ENCODE results near the gene ROR2. TPM values are rescaled to one million over a fixed set of nuclear protein-coding genes. Genes with fewer than 3 reads are reported as not detected.

The ROR2 gene
- total and polyA plus RNA-seq, 2 donors (not counting 3 experiments of a cell fraction or from before 2014, with no cell fraction given): not detected

- no peaks in the 10 kb centered on the region for H3K27me3 ChIP-seq (ENCODE audit: control insufficient read depth in 2 of 2, insufficient read depth in 2 of 2, low read length in 2 of 2)
- no peaks in the 10 kb centered on the region for H4K20me1 ChIP-seq (replicated peaks; ENCODE audit: control insufficient read depth, extremely low read depth, insufficient read depth, low read length)
- H3K79me2 ChIP-seq (ENCODE audit: control insufficient read depth, insufficient read depth, low read length): no peaks in the 10 kb centered on the region
- H3K9me1 ChIP-seq (replicated peaks; ENCODE audit: control insufficient read depth, extremely low read depth, insufficient read depth, low read length): no peaks in the 10 kb centered on the region
- TF ChIP-seq GATA2 (IDR thresholded peaks at IDR 0.05; ENCODE audit: insufficient read depth, insufficient read length, low read depth, low read length): no peak
- no peak for TF ChIP-seq FOS (IDR thresholded peaks at IDR 0.05; ENCODE audit: borderline replicate concordance, insufficient read depth, low read length)
- no peak for TF ChIP-seq JUN (IDR thresholded peaks at IDR 0.05; ENCODE audit: borderline replicate concordance, insufficient read depth, insufficient read length, low read depth)
- TF ChIP-seq, protein P1, sequence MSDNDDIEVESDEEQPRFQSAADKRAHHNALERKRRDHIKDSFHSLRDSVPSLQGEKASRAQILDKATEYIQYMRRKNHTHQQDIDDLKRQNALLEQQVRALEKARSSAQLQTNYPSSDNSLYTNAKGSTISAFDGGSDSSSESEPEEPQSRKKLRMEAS (IDR thresholded peaks at IDR 0.05; ENCODE audit: insufficient read depth, insufficient read length): no peak
- TF ChIP-seq, protein P2, sequence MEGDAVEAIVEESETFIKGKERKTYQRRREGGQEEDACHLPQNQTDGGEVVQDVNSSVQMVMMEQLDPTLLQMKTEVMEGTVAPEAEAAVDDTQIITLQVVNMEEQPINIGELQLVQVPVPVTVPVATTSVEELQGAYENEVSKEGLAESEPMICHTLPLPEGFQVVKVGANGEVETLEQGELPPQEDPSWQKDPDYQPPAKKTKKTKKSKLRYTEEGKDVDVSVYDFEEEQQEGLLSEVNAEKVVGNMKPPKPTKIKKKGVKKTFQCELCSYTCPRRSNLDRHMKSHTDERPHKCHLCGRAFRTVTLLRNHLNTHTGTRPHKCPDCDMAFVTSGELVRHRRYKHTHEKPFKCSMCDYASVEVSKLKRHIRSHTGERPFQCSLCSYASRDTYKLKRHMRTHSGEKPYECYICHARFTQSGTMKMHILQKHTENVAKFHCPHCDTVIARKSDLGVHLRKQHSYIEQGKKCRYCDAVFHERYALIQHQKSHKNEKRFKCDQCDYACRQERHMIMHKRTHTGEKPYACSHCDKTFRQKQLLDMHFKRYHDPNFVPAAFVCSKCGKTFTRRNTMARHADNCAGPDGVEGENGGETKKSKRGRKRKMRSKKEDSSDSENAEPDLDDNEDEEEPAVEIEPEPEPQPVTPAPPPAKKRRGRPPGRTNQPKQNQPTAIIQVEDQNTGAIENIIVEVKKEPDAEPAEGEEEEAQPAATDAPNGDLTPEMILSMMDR (IDR thresholded peaks at IDR 0.05; ENCODE audit: extremely low read depth in 1 of 2, insufficient read depth in 1 of 2, low read depth in 1 of 2, low read length in 2 of 2): no peak
- TF ChIP-seq POLR2A (IDR thresholded peaks at IDR 0.05; ENCODE audit: low read depth, low read length): no peak
- TF ChIP-seq POLR2AphosphoS5 (IDR thresholded peaks at IDR 0.05; ENCODE audit: insufficient read depth, low read depth, low read length): no peak
- TF ChIP-seq EZH2 (IDR thresholded peaks at IDR 0.05; ENCODE audit: borderline replicate concordance, low read depth, low read length, severe bottlenecking): no peak
- TF ChIP-seq MYC (IDR thresholded peaks at IDR 0.05; ENCODE audit: low read depth, low read length): no peak
- no peak overlapping the region for H3K27ac ChIP-seq (ENCODE audit: insufficient read depth, low read depth, low read length)
- H3K4me1 ChIP-seq (ENCODE audit: control insufficient read depth, extremely low read depth, insufficient read depth, low read length): no peaks in the 10 kb centered on the region
- FAIRE-seq (no peak), DNase-seq (ENCODE audit: low read depth, low spot score) (no peak)
- intact Hi-C loops (cut with micrococcal nuclease): no loop called here
- BruUV-seq (replicated peaks): no TSS peak
- H2AFZ ChIP-seq (ENCODE audit: low read depth, low read length): no peak overlapping the region
- ChIA-PET CTCF (no interaction called here), POLR2A (no interaction called here)
- no peaks in the 10 kb centered on the region for H3K9me3 ChIP-seq (replicated peaks; ENCODE audit: control insufficient read depth, insufficient read depth, low read length)
- H3K4me2 ChIP-seq (ENCODE audit: insufficient read depth, low read length): no peak overlapping the region
- no peak overlapping the region for H3K9ac ChIP-seq (replicated peaks; ENCODE audit: extremely low read depth, insufficient read depth, low read length)
- H3K4me3 ChIP-seq (replicated peaks in 1 of 3; ENCODE audit: insufficient read depth in 1 of 3, low read depth in 1 of 3, low read length in 3 of 3): no peak overlapping the region
- no peaks in the 10 kb centered on the region for H3K36me3 ChIP-seq (ENCODE audit: control insufficient read depth in 2 of 2, extremely low read depth in 1 of 2, insufficient read depth in 2 of 2, low read length in 2 of 2)
- dilution Hi-C loops (cut with MboI; ENCODE audit: extremely low pct_ligation_motif_present, low sequenced_read_pairs): no loop called here
These were observed 105.2 kb downstream of the ROR2 start for GRCh38 chr9:91844701-91845291.

Measured in endothelial cell of umbilical vein (primary cell).